ENCODE results near the gene PRM1. TPM values are rescaled to one million over a fixed set of nuclear protein-coding genes. Genes with fewer than 3 reads are reported as not detected.

PRM1 gene
- total RNA-seq, 4 donors from 2014 or later, result not detected

- H3K4me3 ChIP-seq, result no peak overlapping the region
- no peaks in the 10 kb centered on the region for H3K9me3 ChIP-seq
- no peak for DNase-seq
- intact Hi-C loops (cut with DNase I; ENCODE audit: low total_unique reads), result no loop called here
- TF ChIP-seq CTCF (IDR thresholded peaks at IDR 0.05) (no peak), POLR2A (IDR thresholded peaks at IDR 0.05) (no peak)
- no peaks in the 10 kb centered on the region for H3K27me3 ChIP-seq
- no peaks in the 10 kb centered on the region for H3K4me1 ChIP-seq
- H3K27ac ChIP-seq, result no peak overlapping the region
- H3K36me3 ChIP-seq, result no peaks in the 10 kb centered on the region
Measured at GRCh38 chr16:11238272-11239202, 42.6 kb downstream of the PRM1 start.

GRCh38 chr16:11236461-11237254 lies 44.5 kb downstream of the PRM1 start:
- TF ChIP-seq CTCF (IDR thresholded peaks at IDR 0.05) (no peak), POLR2A (IDR thresholded peaks at IDR 0.05) (no peak)
- no peaks in the 10 kb centered on the region for H3K36me3 ChIP-seq
- H3K27me3 ChIP-seq, result no peaks in the 10 kb centered on the region
- no peaks in the 10 kb centered on the region for H3K4me1 ChIP-seq
- no peak overlapping the region for H3K27ac ChIP-seq
- intact Hi-C loops (cut with DNase I; ENCODE audit: low total_unique reads), result no loop called here
- no peak overlapping the region for H3K4me3 ChIP-seq
- DNase-seq, result no peak
- no peaks in the 10 kb centered on the region for H3K9me3 ChIP-seq

GRCh38 chr16:11235703-11235991 lies 45.5 kb downstream of the PRM1 start:
- intact Hi-C loops (cut with DNase I; ENCODE audit: low total_unique reads), result no loop called here
- no peaks in the 10 kb centered on the region for H3K36me3 ChIP-seq
- TF ChIP-seq CTCF (IDR thresholded peaks at IDR 0.05) (no peak), POLR2A (IDR thresholded peaks at IDR 0.05) (no peak)

DNA sequence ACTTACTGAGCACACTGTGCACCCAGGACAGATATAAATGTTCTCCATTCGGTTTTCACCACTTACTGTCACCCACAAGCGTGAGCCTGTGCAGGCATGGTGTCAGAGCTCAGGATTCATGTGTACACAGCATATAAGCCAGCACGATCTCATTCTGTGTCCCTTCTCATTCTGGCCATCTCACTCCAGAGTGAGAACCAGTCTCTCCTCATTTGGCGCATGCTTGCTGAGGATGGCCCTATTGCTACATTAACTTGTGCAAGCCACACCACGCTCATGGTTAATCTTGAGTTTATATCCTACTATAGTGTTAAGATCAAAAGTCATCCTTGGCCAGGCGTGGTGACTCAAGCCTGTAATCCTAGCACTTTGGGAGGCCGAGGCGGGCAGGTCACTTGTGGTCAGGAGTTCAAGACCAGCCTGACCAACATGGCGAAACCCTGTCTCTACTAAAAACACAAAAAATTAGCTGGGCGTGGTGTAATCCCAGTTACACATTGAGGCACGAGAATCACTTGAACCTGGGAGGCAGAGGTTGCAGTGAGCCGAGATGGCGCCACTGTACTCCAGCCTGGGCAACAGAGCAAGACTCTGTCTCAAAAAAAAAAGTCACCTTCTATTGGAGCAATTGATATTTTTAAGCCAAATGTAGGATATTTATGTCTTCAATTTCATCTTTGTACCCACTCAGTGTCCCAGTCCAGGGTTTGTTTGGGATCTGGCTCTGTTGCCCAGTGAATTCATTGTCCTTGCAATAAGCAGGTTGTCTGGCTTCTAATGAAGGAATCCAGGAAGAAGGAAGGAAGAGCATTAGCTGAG lies 46.0 kb downstream of the PRM1 start:
- no peaks in the 10 kb centered on the region for H3K9me3 ChIP-seq
- no peaks in the 10 kb centered on the region for H3K27me3 ChIP-seq
- H3K4me1 ChIP-seq, result no peaks in the 10 kb centered on the region
- H3K4me3 ChIP-seq, result no peak overlapping the region
- H3K36me3 ChIP-seq, result no peaks in the 10 kb centered on the region
- no peak for DNase-seq
- H3K27ac ChIP-seq, result no peak overlapping the region
- intact Hi-C loops (cut with DNase I; ENCODE audit: low total_unique reads), result no loop called here
- TF ChIP-seq POLR2A (IDR thresholded peaks at IDR 0.05) (no peak), CTCF (IDR thresholded peaks at IDR 0.05) (no peak)

More at GRCh38 chr16:11235703-11235991, 45.5 kb downstream of the PRM1 start:
- Histone ChIP-seq H3K9me3 (no peaks in the 10 kb centered on the region), H3K4me1 (no peaks in the 10 kb centered on the region), H3K4me3 (no peak overlapping the region), H3K27ac (no peak overlapping the region), H3K27me3 (no peaks in the 10 kb centered on the region)
- DNase-seq, result no peak
